Measurements from ENCODE around the gene TTLL1.

DNA sequence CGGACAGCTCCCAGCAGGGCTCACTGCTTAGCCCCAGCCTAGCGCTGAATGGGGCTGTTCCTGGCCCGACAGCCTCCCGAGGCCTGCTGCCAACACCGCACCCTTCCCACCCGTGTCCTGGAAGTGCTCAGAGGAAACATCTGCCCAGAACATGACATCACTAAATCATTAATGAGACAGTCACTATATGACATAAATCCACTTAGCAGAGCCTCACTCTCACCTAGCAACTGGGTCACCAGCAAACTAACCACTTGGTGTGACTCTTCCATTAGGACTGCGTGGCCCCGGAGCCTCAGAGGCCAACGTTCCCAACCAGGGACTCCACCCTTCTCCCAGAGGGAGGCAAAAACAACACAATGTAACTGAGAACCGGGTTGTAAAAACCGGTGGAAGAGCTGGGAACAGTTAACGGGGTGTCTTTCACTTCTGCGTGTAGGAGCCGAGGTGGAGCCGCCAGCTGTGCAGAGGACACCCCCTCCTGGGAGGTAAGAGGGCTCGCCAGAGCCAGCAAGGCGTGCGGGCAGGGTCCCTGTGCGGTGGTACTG lies 52.8 kb downstream of the TTLL1 start:
- TF ChIP-seq, protein P1, sequence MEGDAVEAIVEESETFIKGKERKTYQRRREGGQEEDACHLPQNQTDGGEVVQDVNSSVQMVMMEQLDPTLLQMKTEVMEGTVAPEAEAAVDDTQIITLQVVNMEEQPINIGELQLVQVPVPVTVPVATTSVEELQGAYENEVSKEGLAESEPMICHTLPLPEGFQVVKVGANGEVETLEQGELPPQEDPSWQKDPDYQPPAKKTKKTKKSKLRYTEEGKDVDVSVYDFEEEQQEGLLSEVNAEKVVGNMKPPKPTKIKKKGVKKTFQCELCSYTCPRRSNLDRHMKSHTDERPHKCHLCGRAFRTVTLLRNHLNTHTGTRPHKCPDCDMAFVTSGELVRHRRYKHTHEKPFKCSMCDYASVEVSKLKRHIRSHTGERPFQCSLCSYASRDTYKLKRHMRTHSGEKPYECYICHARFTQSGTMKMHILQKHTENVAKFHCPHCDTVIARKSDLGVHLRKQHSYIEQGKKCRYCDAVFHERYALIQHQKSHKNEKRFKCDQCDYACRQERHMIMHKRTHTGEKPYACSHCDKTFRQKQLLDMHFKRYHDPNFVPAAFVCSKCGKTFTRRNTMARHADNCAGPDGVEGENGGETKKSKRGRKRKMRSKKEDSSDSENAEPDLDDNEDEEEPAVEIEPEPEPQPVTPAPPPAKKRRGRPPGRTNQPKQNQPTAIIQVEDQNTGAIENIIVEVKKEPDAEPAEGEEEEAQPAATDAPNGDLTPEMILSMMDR (IDR thresholded peaks at IDR 0.05) = no peak
- TF ChIP-seq POLR2A (IDR thresholded peaks at IDR 0.05) = no peak

All from thyroid gland (tissue), 4 donors.